ENCODE data around the gene DYNAP.

DYNAP gene

GRCh38 chr18:54558609-54559585 lies 32.1 kb upstream of the DYNAP start:
- H3K9me3 ChIP-seq = no peaks in the 10 kb centered on the region
- no peak for TF ChIP-seq CTCF (IDR thresholded peaks at IDR 0.05)
- H3K4me1 ChIP-seq (ENCODE audit: control insufficient read depth in 1 of 2, insufficient read depth in 1 of 2, low read depth in 1 of 2, low read length in 1 of 2) = no peaks in the 10 kb centered on the region
- peaks cover 8% of the 10 kb centered on the region for H3K27me3 ChIP-seq
- H3K36me3 ChIP-seq = no peaks in the 10 kb centered on the region
- H3K4me3 ChIP-seq (ENCODE audit: low read depth in 1 of 2, low read length in 1 of 2) = no peak overlapping the region
- H3K27ac ChIP-seq = no peak overlapping the region

DNA sequence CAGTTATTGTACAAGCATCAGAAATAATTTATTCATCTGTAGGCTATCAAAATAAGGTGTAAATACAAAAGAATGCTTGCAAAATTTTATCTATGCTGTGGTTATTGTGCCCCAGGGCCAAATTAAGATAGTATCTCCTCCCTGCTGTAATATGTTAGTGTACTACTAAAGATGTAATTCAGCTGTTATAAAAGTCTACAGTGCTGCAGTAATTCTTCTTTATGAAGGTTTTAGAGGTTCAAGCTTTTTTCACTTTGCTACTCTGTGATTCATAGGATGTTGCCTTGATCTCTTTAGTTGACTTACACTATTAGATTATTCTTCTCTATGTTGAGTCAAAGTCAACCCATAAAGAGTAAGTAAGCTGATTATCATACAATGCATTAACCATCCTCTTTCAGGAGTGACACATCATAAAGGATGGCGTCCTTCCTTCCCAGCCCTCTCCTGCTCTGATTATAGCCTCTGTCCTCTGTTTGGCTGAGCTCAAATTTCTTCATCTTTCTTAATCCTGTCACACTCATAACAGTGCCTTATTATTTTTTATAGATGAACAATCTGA lies 29.3 kb upstream of the DYNAP start:
- no peak for TF ChIP-seq CTCF (IDR thresholded peaks at IDR 0.05)
- Histone ChIP-seq H3K27me3 (peaks cover 23% of the 10 kb centered on the region), H3K4me3 (ENCODE audit: low read depth in 1 of 2, low read length in 1 of 2) (no peak overlapping the region), H3K4me1 (ENCODE audit: control insufficient read depth in 1 of 2, insufficient read depth in 1 of 2, low read depth in 1 of 2, low read length in 1 of 2) (no peaks in the 10 kb centered on the region), H3K27ac (no peak overlapping the region), H3K9me3 (no peaks in the 10 kb centered on the region), H3K36me3 (no peaks in the 10 kb centered on the region)

DNA sequence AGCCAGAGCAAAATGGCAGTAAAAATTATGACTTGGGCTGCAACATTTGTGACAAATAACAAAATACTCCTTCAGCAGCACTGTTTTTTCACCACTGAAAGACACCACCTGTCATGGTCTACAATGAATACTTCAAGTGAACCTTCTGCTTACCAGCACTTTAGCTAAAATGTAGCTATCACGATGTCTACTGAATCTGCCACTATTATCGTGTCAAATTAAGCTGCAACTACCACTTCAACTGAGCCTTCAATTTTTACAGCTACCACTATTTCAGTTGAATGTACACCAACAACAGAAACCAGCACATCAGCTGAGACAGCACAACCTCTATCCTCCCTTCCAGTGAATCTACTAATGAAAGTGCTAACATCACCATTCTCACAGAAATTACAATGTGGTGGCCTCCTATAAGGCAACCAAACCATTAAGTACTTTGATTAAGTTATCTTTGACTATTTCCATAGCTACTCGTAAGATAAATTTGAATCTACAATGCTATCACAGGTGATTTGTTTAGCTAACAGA lies 10.8 kb upstream of the DYNAP start:
- Histone ChIP-seq H3K27ac (no peak overlapping the region), H3K9me3 (no peaks in the 10 kb centered on the region), H3K4me1 (ENCODE audit: control insufficient read depth in 1 of 2, insufficient read depth in 1 of 2, low read depth in 1 of 2, low read length in 1 of 2) (peaks cover 0 to 8% of the 10 kb centered on the region in 2 experiments), H3K36me3 (no peaks in the 10 kb centered on the region), H3K27me3 (peaks cover 20% of the 10 kb centered on the region), H3K4me3 (ENCODE audit: low read depth in 1 of 2, low read length in 1 of 2) (no peak overlapping the region)
- TF ChIP-seq CTCF (IDR thresholded peaks at IDR 0.05) = no peak

DNA sequence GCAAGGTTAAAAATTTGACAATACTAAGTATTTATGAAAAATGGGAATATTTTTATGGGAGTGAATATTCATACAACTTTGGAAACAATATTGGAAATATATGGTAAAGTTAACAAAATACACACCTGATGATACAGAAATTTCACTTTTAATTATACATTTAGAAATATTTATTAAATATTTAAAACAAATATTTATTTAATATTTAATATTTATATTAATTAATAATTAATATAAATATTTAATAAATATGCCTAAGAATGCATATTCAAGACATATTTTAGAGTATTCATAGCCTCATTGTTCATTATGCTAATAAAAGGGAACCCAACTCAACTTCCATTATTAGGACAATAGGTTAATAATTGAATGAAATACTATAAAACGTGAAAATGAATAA lies 7.0 kb upstream of the DYNAP start:
- H3K36me3 ChIP-seq = no peaks in the 10 kb centered on the region
- no peak overlapping the region for H3K27ac ChIP-seq
- H3K4me3 ChIP-seq (ENCODE audit: low read depth in 1 of 2, low read length in 1 of 2) = no peak overlapping the region
- TF ChIP-seq CTCF (IDR thresholded peaks at IDR 0.05) = no peak
- no peaks in the 10 kb centered on the region for H3K9me3 ChIP-seq
- H3K27me3 ChIP-seq = peaks cover 20% of the 10 kb centered on the region
- no peaks in the 10 kb centered on the region for H3K4me1 ChIP-seq (ENCODE audit: control insufficient read depth in 1 of 2, insufficient read depth in 1 of 2, low read depth in 1 of 2, low read length in 1 of 2)

DNA sequence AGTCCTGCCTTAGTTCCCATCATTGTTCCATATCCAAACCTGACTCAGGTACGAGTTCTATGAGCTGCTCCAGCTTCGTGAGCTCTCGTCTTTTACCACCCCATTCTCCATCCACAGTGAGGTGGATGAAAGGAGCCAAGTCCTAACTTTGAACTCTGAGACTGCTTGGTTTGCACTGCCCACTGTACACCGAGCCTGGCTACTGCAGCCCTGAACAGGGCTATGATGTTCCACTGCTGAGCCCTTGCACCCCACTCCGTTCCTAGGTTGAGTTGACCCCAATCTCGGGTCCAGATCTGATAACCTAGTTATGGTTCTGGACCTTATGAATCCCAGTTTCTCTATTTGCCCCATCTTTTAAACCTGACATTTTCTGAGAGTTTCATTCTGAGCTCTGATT lies 5.3 kb upstream of the DYNAP start:
- no peak for TF ChIP-seq CTCF (IDR thresholded peaks at IDR 0.05)
- peaks cover 15% of the 10 kb centered on the region for H3K27me3 ChIP-seq
- H3K36me3 ChIP-seq = no peaks in the 10 kb centered on the region
- H3K4me3 ChIP-seq (ENCODE audit: low read depth in 1 of 2, low read length in 1 of 2) = no peak overlapping the region
- no peaks in the 10 kb centered on the region for H3K9me3 ChIP-seq
- no peak overlapping the region for H3K27ac ChIP-seq
- H3K4me1 ChIP-seq (ENCODE audit: control insufficient read depth in 1 of 2, insufficient read depth in 1 of 2, low read depth in 1 of 2, low read length in 1 of 2) = peaks cover 0 to 5% of the 10 kb centered on the region in 2 experiments
